PC-3 (cell line): ENCODE data around the gene PTPRN.

ENCODE experiments used
- CTCF ChIP-seq: fragments of 300-600 bp; sonication (generic); conservative IDR thresholded peaks from 2 replicates; pipeline ENCODE4 v1.5.1; 2017; ENCODE audit warnings: antibody characterized with exemption, low read depth, mild to moderate bottlenecking, low read length
- EZH2 ChIP-seq: fragments of 300-600 bp; sonication (generic); IDR thresholded peaks from one replicate; pipeline ENCODE4 v1.6.1; 2017; ENCODE audit warnings: antibody characterized with exemption, mild to moderate bottlenecking, low read length; ENCODE audit not compliant: unreplicated experiment

DNA sequence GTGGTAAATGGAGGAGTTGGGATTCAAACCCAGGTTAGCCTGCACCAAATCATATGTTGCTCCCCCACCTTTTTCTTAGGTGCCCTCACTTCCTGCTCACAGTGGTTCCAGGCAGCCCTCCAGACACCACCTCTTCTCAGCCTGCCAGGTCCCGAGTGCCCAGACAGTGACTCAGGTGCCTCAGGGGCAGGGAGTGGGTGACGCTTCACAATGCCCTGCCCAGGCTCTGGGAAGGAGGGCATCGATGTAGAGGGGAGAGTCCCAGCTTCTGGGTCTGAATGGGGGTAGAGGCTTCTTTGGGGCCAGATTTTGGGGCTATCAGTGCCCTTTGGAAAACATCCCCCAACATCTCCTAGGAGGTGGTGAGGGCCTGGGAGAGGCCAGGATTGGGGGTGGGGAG lies 35.3 kb downstream of the PTPRN start:
- TF ChIP-seq CTCF (no peak), EZH2 (no peak)
